SK-N-MC (cell line): ENCODE measurements around the gene NES.

Experiments
- EZH2 ChIP-seq: fragments of 200-600 bp; sonication (generic); IDR thresholded peaks from one replicate; pipeline ENCODE4 v1.6.1; 2017; ENCODE audit warnings: antibody characterized with exemption
- FOXP2 ChIP-seq: optimal IDR thresholded peaks from 2 replicates; pipeline ENCODE3; 2011; ENCODE audit warnings: mild to moderate bottlenecking, moderate library complexity; ENCODE audit not compliant: insufficient read depth; ENCODE audit errors: extremely low read length, control extremely low read depth
- POLR2AphosphoS5 ChIP-seq: IDR thresholded peaks from 2 replicates; pipeline ENCODE4 v1.6.1; 2012; ENCODE audit warnings: mild to moderate bottlenecking, low read depth, low read length, borderline replicate concordance

DNA sequence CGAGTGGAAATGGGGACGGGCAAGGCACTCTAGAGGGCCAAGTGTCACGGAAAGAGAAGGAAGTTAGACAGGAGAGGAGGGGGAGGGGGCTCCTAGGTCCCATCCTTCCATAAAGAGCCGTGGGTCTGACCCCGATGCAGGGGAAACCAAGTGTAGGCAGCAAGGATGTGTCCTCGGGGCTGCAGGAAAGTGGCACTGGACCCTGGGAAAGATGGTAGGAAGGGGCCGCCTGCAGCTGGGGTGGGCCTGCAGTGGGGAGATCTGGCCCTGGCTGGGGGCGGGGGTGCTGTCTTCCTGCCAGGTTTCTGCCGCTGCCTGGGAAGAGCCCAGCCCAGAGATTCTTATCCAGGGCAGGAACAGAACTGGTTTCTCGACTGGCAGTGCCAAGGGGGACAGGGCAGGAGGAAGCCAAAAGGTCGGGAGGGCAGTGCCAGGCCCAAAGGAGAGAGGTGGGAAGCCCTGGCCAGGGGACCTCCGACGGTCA, 15.3 kb upstream of the NES start:
- no peak for TF ChIP-seq POLR2AphosphoS5
- TF ChIP-seq EZH2: no peak
- TF ChIP-seq FOXP2: no peak
